ENCODE data around the gene GAS2L1. TPM values are rescaled to one million over a fixed set of nuclear protein-coding genes. Genes with fewer than 3 reads are reported as not detected.

GAS2L1 gene
- total RNA-seq, 2 donors from 2014 or later: 85.8 to 159 TPM

GRCh38 chr22:29275819-29276565 is 30.5 kb upstream of the GAS2L1 start:
- DNase-seq (ENCODE audit: low spot score): no peak
- WGBS: 26% methylated on average over 3 of the region's 3 CpGs
- intact Hi-C loops (cut with DNase I): no loop called here
- Histone ChIP-seq H3K27ac (no peak overlapping the region), H3K4me3 (no peak overlapping the region), H3K4me1 (replicated peaks) (no peaks in the 10 kb centered on the region), H3K36me3 (peaks cover 0 to 17% of the 10 kb centered on the region in 2 donors), H3K27me3 (replicated peaks; ENCODE audit: insufficient read depth) (no peaks in the 10 kb centered on the region), H3K9me3 (no peaks in the 10 kb centered on the region)
- TF ChIP-seq POLR2A (IDR thresholded peaks at IDR 0.05): no peak

- peaks cover 2 to 17% of the 10 kb centered on the region in 2 donors for H3K36me3 ChIP-seq
- no peaks in the 10 kb centered on the region for H3K9me3 ChIP-seq
- H3K27me3 ChIP-seq (replicated peaks; ENCODE audit: insufficient read depth): no peaks in the 10 kb centered on the region
- H3K4me1 ChIP-seq (replicated peaks): no peaks in the 10 kb centered on the region
- TF ChIP-seq POLR2A (IDR thresholded peaks at IDR 0.05) (no peak), CTCF (IDR thresholded peaks at IDR 0.05) (no peak), POLR2AphosphoS5 (IDR thresholded peaks at IDR 0.05) (no peak)
- no peak overlapping the region for H3K27ac ChIP-seq
- WGBS: 89% methylated on average over 1 of the region's 1 CpG
- no peak for DNase-seq (ENCODE audit: low spot score)
- H3K4me3 ChIP-seq: no peak overlapping the region
- intact Hi-C loops (cut with DNase I): no loop called here
These were observed 28.5 kb upstream of the GAS2L1 start for GRCh38 chr22:29277927-29278326.

- H3K27me3 ChIP-seq (replicated peaks; ENCODE audit: insufficient read depth): no peaks in the 10 kb centered on the region
- no peaks in the 10 kb centered on the region for H3K4me1 ChIP-seq (replicated peaks)
- H3K27ac ChIP-seq: no peak overlapping the region
- H3K4me3 ChIP-seq: no peak overlapping the region
- H3K9me3 ChIP-seq: no peaks in the 10 kb centered on the region
- TF ChIP-seq CTCF (IDR thresholded peaks at IDR 0.05) (no peak), POLR2A (IDR thresholded peaks at IDR 0.05) (no peak), POLR2AphosphoS5 (IDR thresholded peaks at IDR 0.05) (no peak)
- no peak for DNase-seq (ENCODE audit: low spot score)
- 96% methylated on average over 3 of the region's 3 CpGs for WGBS
- H3K36me3 ChIP-seq: peaks cover 28 to 30% of the 10 kb centered on the region in 2 donors
- intact Hi-C loops (cut with DNase I): no loop called here
These were observed 22.3 kb upstream of the GAS2L1 start for GRCh38 chr22:29284196-29284595.

- Histone ChIP-seq H3K27me3 (replicated peaks; ENCODE audit: insufficient read depth) (no peaks in the 10 kb centered on the region), H3K36me3 (peaks cover 21 to 23% of the 10 kb centered on the region in 2 donors), H3K9me3 (no peaks in the 10 kb centered on the region), H3K4me1 (replicated peaks) (peaks cover 9% of the 10 kb centered on the region), H3K4me3 (no peak overlapping the region), H3K27ac (no peak overlapping the region)
- no peak for DNase-seq (ENCODE audit: low spot score)
- no peak for TF ChIP-seq POLR2A (IDR thresholded peaks at IDR 0.05)
- TF ChIP-seq POLR2AphosphoS5 (IDR thresholded peaks at IDR 0.05): no peak
- TF ChIP-seq CTCF (IDR thresholded peaks at IDR 0.05): no peak
- WGBS: 14% methylated on average over 2 of the region's 2 CpGs
- intact Hi-C loops (cut with DNase I): no loop called here
These were observed 17.6 kb upstream of the GAS2L1 start for GRCh38 chr22:29288837-29289236.

GRCh38 chr22:29290061-29290460 is 16.4 kb upstream of the GAS2L1 start:
- Histone ChIP-seq H3K27ac (peak overlapping the region in 1 of 2 donors; percentile 25), H3K9me3 (no peaks in the 10 kb centered on the region), H3K4me3 (no peak overlapping the region), H3K27me3 (replicated peaks; ENCODE audit: insufficient read depth) (no peaks in the 10 kb centered on the region), H3K36me3 (peaks cover 13 to 21% of the 10 kb centered on the region in 2 donors), H3K4me1 (replicated peaks) (peaks cover 9% of the 10 kb centered on the region)
- intact Hi-C loops (cut with DNase I): no loop called here
- WGBS: 40% methylated on average over 5 of the region's 5 CpGs
- DNase-seq (ENCODE audit: low spot score): no peak
- TF ChIP-seq CTCF (IDR thresholded peaks at IDR 0.05): no peak
- no peak for TF ChIP-seq POLR2AphosphoS5 (IDR thresholded peaks at IDR 0.05)
- TF ChIP-seq POLR2A (IDR thresholded peaks at IDR 0.05): no peak
